ENCODE data around the gene SRBD1.

Gene SRBD1

DNA sequence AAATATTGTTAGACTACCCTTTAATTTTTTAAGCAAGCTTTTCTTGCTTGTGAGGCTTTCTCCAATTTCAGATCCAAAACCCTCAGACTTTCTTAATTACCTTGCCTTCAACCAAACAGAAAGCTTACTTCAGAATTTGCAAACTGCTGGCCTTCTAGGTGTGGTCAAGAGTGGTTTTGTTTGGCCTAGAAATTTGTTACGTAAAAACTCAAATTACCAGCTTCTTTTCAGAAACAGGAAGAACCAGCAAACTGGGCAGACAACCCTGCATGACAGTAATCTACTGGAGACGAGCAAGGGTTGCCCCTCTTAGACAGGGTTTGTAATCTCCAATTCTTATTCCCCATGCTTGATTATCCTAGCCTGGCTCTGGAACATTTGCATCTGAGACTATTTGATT, 27.1 kb downstream of the SRBD1 start:
- H3K4me3 ChIP-seq (ENCODE audit: low read depth, low read length) = no peak overlapping the region
- TF ChIP-seq, protein P1, sequence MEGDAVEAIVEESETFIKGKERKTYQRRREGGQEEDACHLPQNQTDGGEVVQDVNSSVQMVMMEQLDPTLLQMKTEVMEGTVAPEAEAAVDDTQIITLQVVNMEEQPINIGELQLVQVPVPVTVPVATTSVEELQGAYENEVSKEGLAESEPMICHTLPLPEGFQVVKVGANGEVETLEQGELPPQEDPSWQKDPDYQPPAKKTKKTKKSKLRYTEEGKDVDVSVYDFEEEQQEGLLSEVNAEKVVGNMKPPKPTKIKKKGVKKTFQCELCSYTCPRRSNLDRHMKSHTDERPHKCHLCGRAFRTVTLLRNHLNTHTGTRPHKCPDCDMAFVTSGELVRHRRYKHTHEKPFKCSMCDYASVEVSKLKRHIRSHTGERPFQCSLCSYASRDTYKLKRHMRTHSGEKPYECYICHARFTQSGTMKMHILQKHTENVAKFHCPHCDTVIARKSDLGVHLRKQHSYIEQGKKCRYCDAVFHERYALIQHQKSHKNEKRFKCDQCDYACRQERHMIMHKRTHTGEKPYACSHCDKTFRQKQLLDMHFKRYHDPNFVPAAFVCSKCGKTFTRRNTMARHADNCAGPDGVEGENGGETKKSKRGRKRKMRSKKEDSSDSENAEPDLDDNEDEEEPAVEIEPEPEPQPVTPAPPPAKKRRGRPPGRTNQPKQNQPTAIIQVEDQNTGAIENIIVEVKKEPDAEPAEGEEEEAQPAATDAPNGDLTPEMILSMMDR (IDR thresholded peaks at IDR 0.05; ENCODE audit: borderline replicate concordance, insufficient read depth, low read depth, low read length) = no peak

DNA sequence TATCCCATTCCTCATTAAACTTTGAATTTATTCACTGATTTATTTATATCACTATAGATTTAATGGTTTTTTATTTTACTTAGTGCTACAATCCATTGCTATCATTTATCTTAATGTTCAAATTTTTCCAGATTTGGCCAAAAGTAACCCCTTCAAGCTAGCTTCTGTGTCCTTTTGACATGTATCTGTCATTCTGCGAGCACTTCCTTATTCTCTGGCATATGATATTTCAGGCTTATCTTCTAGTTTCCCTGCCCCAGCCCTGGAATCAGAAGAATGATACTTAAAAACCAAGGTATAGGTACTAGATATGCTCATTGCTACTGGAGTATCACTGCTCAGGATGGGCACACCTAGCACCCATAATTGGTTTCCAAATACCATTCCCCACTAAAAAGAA, 28.5 kb downstream of the SRBD1 start:
- TF ChIP-seq, protein P1 (IDR thresholded peaks at IDR 0.05; ENCODE audit: borderline replicate concordance, insufficient read depth, low read depth, low read length) = no peak
- H3K4me3 ChIP-seq (ENCODE audit: low read depth, low read length) = no peak overlapping the region

DNA sequence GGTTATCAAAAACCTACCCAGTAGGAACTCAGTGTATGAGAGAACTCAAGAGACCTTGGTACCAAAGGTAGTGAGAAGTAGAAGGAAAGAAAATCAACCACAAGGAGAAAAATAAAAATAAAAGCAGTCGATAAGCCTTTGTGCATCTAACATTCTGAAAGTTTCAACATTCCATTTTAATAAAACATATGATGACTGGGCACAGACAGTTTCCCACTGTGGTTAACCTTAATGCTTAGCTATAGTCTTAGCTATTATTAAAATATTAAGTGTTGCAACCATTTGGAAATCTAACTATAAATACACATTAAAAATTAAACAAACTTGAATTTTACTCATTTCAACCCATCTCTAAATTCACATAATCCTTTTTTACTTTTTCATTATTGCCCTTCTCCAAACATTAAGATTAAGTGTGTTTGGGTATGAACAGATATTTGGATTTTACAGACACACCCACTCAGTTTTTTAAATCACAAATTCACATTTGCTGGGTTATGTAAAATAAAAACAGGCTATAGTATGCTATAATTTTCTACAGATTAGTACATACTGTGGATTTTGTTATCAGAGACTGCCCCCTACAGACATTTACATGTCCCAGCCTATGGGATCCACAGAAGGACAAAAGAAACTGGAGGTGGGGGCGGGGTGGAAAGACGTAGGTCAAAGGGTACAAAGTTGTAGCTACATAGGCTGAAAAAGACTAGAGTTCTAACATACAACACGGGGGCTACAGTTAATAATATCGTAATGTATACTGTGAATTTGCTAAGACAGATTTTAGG, 32.8 kb downstream of the SRBD1 start:
- TF ChIP-seq, protein P1 (IDR thresholded peaks at IDR 0.05; ENCODE audit: borderline replicate concordance, insufficient read depth, low read depth, low read length) = no peak
- H3K4me3 ChIP-seq (ENCODE audit: low read depth, low read length) = no peak overlapping the region

DNA sequence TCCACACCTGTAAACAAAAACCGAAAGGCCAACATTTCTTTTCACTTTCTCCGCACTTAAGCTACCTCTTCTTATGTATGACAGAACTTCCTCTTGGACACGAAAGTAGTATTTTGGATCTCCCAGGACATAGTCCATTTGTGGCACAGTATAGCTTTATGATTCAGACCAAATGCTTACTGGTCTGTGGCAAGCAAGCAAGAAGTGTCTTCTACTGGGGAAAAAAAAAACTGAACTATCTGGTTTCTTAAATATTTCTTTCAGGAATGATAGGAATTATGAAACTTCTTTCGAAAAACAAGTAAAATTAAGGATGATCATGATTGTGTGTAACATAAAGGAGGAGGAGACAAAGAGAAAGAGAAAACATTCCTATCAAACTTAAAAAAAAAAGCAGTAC, 33.6 kb downstream of the SRBD1 start:
- no peak overlapping the region for H3K4me3 ChIP-seq (ENCODE audit: low read depth, low read length)
- TF ChIP-seq, protein P1 (IDR thresholded peaks at IDR 0.05; ENCODE audit: borderline replicate concordance, insufficient read depth, low read depth, low read length) = no peak

DNA sequence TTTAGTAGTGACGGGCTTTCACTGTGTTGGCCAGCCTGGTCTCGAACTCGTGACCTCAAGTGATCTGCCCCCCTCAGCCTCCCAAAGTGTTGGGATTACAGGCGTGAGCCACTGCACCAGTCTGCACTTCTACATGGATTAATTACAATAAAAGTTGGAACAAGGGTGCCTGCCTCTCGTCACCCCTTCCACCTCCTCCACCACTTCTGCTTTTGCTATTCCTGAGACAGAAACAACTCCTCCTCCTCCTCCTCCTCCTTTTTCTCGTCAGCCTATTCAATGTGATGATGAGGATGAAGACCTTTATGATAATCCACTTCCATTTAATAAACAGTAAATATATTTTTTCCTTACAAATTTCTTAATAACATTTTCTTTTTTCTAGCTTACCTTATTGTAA, 35.2 kb downstream of the SRBD1 start:
- TF ChIP-seq, protein P1 (IDR thresholded peaks at IDR 0.05; ENCODE audit: borderline replicate concordance, insufficient read depth, low read depth, low read length) = no peak
- no peak overlapping the region for H3K4me3 ChIP-seq (ENCODE audit: low read depth, low read length)

DNA sequence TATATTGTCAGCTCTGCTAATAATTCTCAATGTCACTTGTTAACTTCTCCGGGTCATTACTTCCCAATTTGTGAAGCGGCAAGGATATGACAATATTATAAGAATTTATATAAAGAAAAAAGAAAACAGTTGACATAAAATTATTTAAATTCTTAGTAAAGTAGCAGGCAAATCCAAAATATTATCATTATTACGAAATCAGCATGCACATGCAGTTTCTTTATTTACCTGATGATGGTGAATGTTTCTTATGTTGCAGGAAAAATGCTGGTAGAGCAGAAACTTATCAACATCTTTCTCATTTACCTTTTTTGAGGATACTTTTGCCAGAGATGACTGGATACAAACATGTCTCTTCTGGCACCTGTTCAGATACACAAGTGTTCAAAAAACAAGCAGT, 38.1 kb downstream of the SRBD1 start:
- no peak overlapping the region for H3K4me3 ChIP-seq (ENCODE audit: low read depth, low read length)
- TF ChIP-seq, protein P1 (IDR thresholded peaks at IDR 0.05; ENCODE audit: borderline replicate concordance, insufficient read depth, low read depth, low read length) = no peak

DNA sequence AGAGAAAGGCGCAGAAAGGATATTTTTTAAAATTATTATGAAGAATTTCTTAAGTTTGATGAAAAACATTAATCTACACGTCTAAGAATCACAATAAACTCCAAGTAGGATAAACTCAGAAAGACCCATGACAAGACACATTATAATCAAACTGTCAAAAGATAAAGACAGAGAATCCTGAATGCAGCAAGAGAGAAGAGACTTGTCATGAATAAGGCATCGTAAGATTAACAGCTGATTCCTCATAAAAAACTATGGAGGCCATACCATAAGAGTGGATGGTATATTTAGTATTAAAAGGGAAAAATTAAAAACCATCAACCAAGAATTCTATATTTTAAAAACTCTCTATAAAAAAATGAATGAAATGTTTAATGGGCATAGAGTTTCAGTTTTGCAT, 39.1 kb downstream of the SRBD1 start:
- TF ChIP-seq, protein P1 (IDR thresholded peaks at IDR 0.05; ENCODE audit: borderline replicate concordance, insufficient read depth, low read depth, low read length) = no peak
- no peak overlapping the region for H3K4me3 ChIP-seq (ENCODE audit: low read depth, low read length)
